ENCODE data around the gene EYS. TPM values are rescaled to one million over a fixed set of nuclear protein-coding genes. Genes with fewer than 3 reads are reported as not detected.

EYS gene
- total and polyA plus RNA-seq, 2 experiments from 2014 or later, result under 0.01 to 0.15 TPM

- Histone ChIP-seq H3K4me3 (no peak overlapping the region), H3K4me1 (ENCODE audit: low read depth) (no peaks in the 10 kb centered on the region), H3K36me3 (no peaks in the 10 kb centered on the region), H3K27ac (no peak overlapping the region), H3K27me3 (no peaks in the 10 kb centered on the region), H3K9me3 (ENCODE audit: low read depth) (no peaks in the 10 kb centered on the region)
- no peak for TF ChIP-seq CTCF (IDR thresholded peaks at IDR 0.05; ENCODE audit: low read depth, low read length)
- no peak for DNase-seq (ENCODE audit: low read depth in 1 of 2, low spot score in 1 of 2)
These were observed 625.3 kb downstream of the EYS start for GRCh38 chr6:65081756-65082155.

GRCh38 chr6:65075705-65076230 lies 631.3 kb downstream of the EYS start:
- no peak for TF ChIP-seq CTCF (IDR thresholded peaks at IDR 0.05; ENCODE audit: low read depth, low read length)
- no peak overlapping the region for H3K27ac ChIP-seq
- H3K36me3 ChIP-seq, result no peaks in the 10 kb centered on the region
- no peaks in the 10 kb centered on the region for H3K9me3 ChIP-seq (ENCODE audit: low read depth)
- DNase-seq (ENCODE audit: low read depth in 1 of 2, low spot score in 1 of 2), result no peak
- no peaks in the 10 kb centered on the region for H3K27me3 ChIP-seq
- no peaks in the 10 kb centered on the region for H3K4me1 ChIP-seq (ENCODE audit: low read depth)
- no peak overlapping the region for H3K4me3 ChIP-seq

GRCh38 chr6:65072500-65072899 lies 634.5 kb downstream of the EYS start:
- DNase-seq (ENCODE audit: low read depth in 1 of 2, low spot score in 1 of 2), result no peak
- no peaks in the 10 kb centered on the region for H3K4me1 ChIP-seq (ENCODE audit: low read depth)
- H3K27me3 ChIP-seq, result no peaks in the 10 kb centered on the region
- H3K4me3 ChIP-seq, result no peak overlapping the region
- H3K9me3 ChIP-seq (ENCODE audit: low read depth), result no peaks in the 10 kb centered on the region
- H3K27ac ChIP-seq, result no peak overlapping the region
- no peaks in the 10 kb centered on the region for H3K36me3 ChIP-seq
- no peak for TF ChIP-seq CTCF (IDR thresholded peaks at IDR 0.05; ENCODE audit: low read depth, low read length)

- Histone ChIP-seq H3K27ac (no peak overlapping the region), H3K36me3 (no peaks in the 10 kb centered on the region), H3K4me3 (no peak overlapping the region), H3K9me3 (ENCODE audit: low read depth) (no peaks in the 10 kb centered on the region), H3K4me1 (ENCODE audit: low read depth) (no peaks in the 10 kb centered on the region), H3K27me3 (no peaks in the 10 kb centered on the region)
- TF ChIP-seq CTCF (IDR thresholded peaks at IDR 0.05; ENCODE audit: low read depth, low read length), result no peak
- DNase-seq (ENCODE audit: low read depth in 1 of 2, low spot score in 1 of 2), result no peak
These were observed 635.5 kb downstream of the EYS start for GRCh38 chr6:65071480-65071879.

GRCh38 chr6:65064844-65065243 lies 642.2 kb downstream of the EYS start:
- no peak for DNase-seq (ENCODE audit: low read depth in 1 of 2, low spot score in 1 of 2)
- Histone ChIP-seq H3K36me3 (no peaks in the 10 kb centered on the region), H3K27ac (no peak overlapping the region), H3K27me3 (no peaks in the 10 kb centered on the region), H3K4me1 (ENCODE audit: low read depth) (no peaks in the 10 kb centered on the region), H3K4me3 (no peak overlapping the region), H3K9me3 (ENCODE audit: low read depth) (no peaks in the 10 kb centered on the region)
- no peak for TF ChIP-seq CTCF (IDR thresholded peaks at IDR 0.05; ENCODE audit: low read depth, low read length)

GRCh38 chr6:65059568-65059967 lies 647.5 kb downstream of the EYS start:
- H3K9me3 ChIP-seq (ENCODE audit: low read depth), result no peaks in the 10 kb centered on the region
- no peak for DNase-seq (ENCODE audit: low read depth in 1 of 2, low spot score in 1 of 2)

More at GRCh38 chr6:65059568-65059967, 647.5 kb downstream of the EYS start:
- no peaks in the 10 kb centered on the region for H3K27me3 ChIP-seq
- H3K4me1 ChIP-seq (ENCODE audit: low read depth), result no peaks in the 10 kb centered on the region
- H3K36me3 ChIP-seq, result no peaks in the 10 kb centered on the region
- H3K27ac ChIP-seq, result no peak overlapping the region
- no peak overlapping the region for H3K4me3 ChIP-seq
- TF ChIP-seq CTCF (IDR thresholded peaks at IDR 0.05; ENCODE audit: low read depth, low read length), result no peak

Data from cardiac muscle cell (in vitro differentiated cells and primary cell).